CD8-positive, alpha-beta memory T cell (primary cell): ENCODE data around the gene MAP3K7. TPM values are rescaled to one million over a fixed set of nuclear protein-coding genes. Genes with fewer than 3 reads are reported as not detected.

Source experiments
- CTCF ChIA-PET: fragments of 350-600 bp; sonication (Branson Sonifier 250); formaldehyde crosslinking; loops from one replicate; lab custom pipeline; 2021; ENCODE audit warnings: antibody characterized with exemption; lab: Charles Lee
- POLR2A ChIA-PET: fragments of 350-600 bp; sonication (Branson Sonifier 250); formaldehyde crosslinking; loops from one replicate; lab custom pipeline; 2021; ENCODE audit warnings: antibody characterized with exemption; lab: Charles Lee
- DNase-seq, 5 donors: peaks; one replicate each; pipeline versions ENCODE4 v3.0.0 to v3.0.0-alpha.2; 2020 to 2022; ENCODE audit warnings: mixed read lengths in 1 of 5
- H3K27ac ChIP-seq: one replicate; pipeline ENCODE4 v1.7.0; 2013; ENCODE audit warnings: low read depth, mild to moderate bottlenecking, low read length, moderate library complexity
- H3K27me3 ChIP-seq: 2 replicates; pipeline ENCODE4 v1.7.0; 2013; ENCODE audit warnings: low read length, mild to moderate bottlenecking; ENCODE audit not compliant: insufficient read depth, poor library complexity, severe bottlenecking
- H3K36me3 ChIP-seq: 2 replicates; pipeline ENCODE4 v1.7.0; 2013; ENCODE audit warnings: mild to moderate bottlenecking, low read length, moderate library complexity; ENCODE audit not compliant: insufficient read depth
- H3K4me1 ChIP-seq: 2 replicates; pipeline ENCODE4 v1.7.0; 2013; ENCODE audit warnings: mild to moderate bottlenecking, low read length, moderate library complexity; ENCODE audit not compliant: insufficient read depth
- H3K4me3 ChIP-seq: 2 replicates; pipeline ENCODE4 v1.7.0; 2013; ENCODE audit warnings: mild to moderate bottlenecking, low read length
- H3K9me3 ChIP-seq: 2 replicates; pipeline ENCODE4 v1.7.0; 2013; ENCODE audit warnings: mild to moderate bottlenecking, low read length
- H3K27ac Mint-ChIP-seq, 8 donors: one replicate each; pipeline ENCODE4 v1.8.0; 2020 to 2021; ENCODE audit warnings: mixed read lengths in 8 of 8, mild to moderate bottlenecking in 6 of 8, inconsistent platforms in 3 of 8, moderate library complexity in 3 of 8
- H3K27me3 Mint-ChIP-seq, 2 donors: one replicate each; pipeline ENCODE4 v1.8.0; 2020 to 2021; ENCODE audit warnings: mixed read lengths in 2 of 2, mild to moderate bottlenecking in 1 of 2, moderate library complexity in 1 of 2
- H3K36me3 Mint-ChIP-seq, 3 donors: one replicate each; pipeline ENCODE4 v1.8.0; 2020 to 2021; ENCODE audit warnings: mixed read lengths in 3 of 3, inconsistent platforms in 1 of 3, mild to moderate bottlenecking in 1 of 3
- H3K4me1 Mint-ChIP-seq, 3 donors: one replicate each; pipeline ENCODE4 v1.8.0; 2020 to 2021; ENCODE audit warnings: mixed read lengths in 3 of 3, inconsistent platforms in 1 of 3, mild to moderate bottlenecking in 1 of 3
- H3K4me3 Mint-ChIP-seq, 7 donors: one replicate each; pipeline ENCODE4 v1.8.0; 2020 to 2021; ENCODE audit warnings: mixed read lengths in 7 of 7, mild to moderate bottlenecking in 6 of 7, moderate library complexity in 4 of 7, inconsistent platforms in 2 of 7
- H3K9me3 Mint-ChIP-seq, 5 donors: one replicate each; pipeline ENCODE4 v1.8.0; 2020 to 2022; ENCODE audit warnings: mixed read lengths in 5 of 5, mild to moderate bottlenecking in 3 of 5, moderate library complexity in 2 of 5, inconsistent platforms in 1 of 5
- polyA plus RNA-seq: library from polyadenylated mRNA; unstranded; fragments of 300-500 nt; fragmentation: Illumina TruSeq; gene quantifications from one replicate; pipeline ENCODE4 v1.2.3, GENCODE V29; 2021
- total RNA-seq, 2 experiments: library from RNA; stranded (reverse); gene quantifications; one replicate each; pipeline ENCODE4 v1.2.3, GENCODE V29; 2021

MAP3K7 gene
- total and polyA plus RNA-seq, 3 experiments from 2014 or later: 20.8 to 24.8 (median 23.7) TPM

- H3K27me3 ChIP-seq: no peaks in the 10 kb centered on the region
- Mint-ChIP-seq H3K27ac (peak overlapping the region in 1 of 8 donors; percentile 52), H3K4me3 (no peak overlapping the region), H3K9me3 (peaks cover 0 to 2% (median 1%) of the 10 kb centered on the region in 5 donors), H3K36me3 (peaks cover 0 to 3% (median 1%) of the 10 kb centered on the region in 3 donors), H3K4me1 (no peaks in the 10 kb centered on the region), H3K27me3 (peaks cover 7 to 29% of the 10 kb centered on the region in 2 donors)
- no peak overlapping the region for H3K27ac ChIP-seq
- no peaks in the 10 kb centered on the region for H3K36me3 ChIP-seq
- no peaks in the 10 kb centered on the region for H3K4me1 ChIP-seq
- POLR2A ChIA-PET: no interaction called here
- DNase-seq: no peak
- no peaks in the 10 kb centered on the region for H3K9me3 ChIP-seq
- H3K4me3 ChIP-seq: no peak overlapping the region
- CTCF ChIA-PET: no interaction called here
Measured at GRCh38 chr6:90485635-90486277, 101.1 kb downstream of the MAP3K7 start.

GRCh38 chr6:90484903-90485302, 102.0 kb downstream of the MAP3K7 start:
- POLR2A ChIA-PET: no interaction called here
- CTCF ChIA-PET: no interaction called here
- H3K27ac Mint-ChIP-seq: no peak overlapping the region
- H3K36me3 Mint-ChIP-seq: peaks cover 0 to 3% (median 1%) of the 10 kb centered on the region in 3 donors
- peaks cover 4 to 21% of the 10 kb centered on the region in 2 donors for H3K27me3 Mint-ChIP-seq
- H3K9me3 Mint-ChIP-seq: peaks cover 0 to 2% (median 1%) of the 10 kb centered on the region in 5 donors
- H3K27ac ChIP-seq: no peak overlapping the region
- no peak overlapping the region for H3K4me3 Mint-ChIP-seq
- no peaks in the 10 kb centered on the region for H3K4me1 Mint-ChIP-seq
- H3K9me3 ChIP-seq: no peaks in the 10 kb centered on the region
- no peak overlapping the region for H3K4me3 ChIP-seq
- H3K27me3 ChIP-seq: no peaks in the 10 kb centered on the region
- no peak for DNase-seq
- no peaks in the 10 kb centered on the region for H3K36me3 ChIP-seq
- H3K4me1 ChIP-seq: no peaks in the 10 kb centered on the region

GRCh38 chr6:90484385-90484784, 102.5 kb downstream of the MAP3K7 start:
- POLR2A ChIA-PET: no interaction called here

GRCh38 chr6:90483956-90484355, 102.9 kb downstream of the MAP3K7 start:
- H3K36me3 ChIP-seq: no peaks in the 10 kb centered on the region
- Mint-ChIP-seq H3K4me3 (no peak overlapping the region), H3K27me3 (peaks cover 3 to 12% of the 10 kb centered on the region in 2 donors), H3K27ac (no peak overlapping the region), H3K9me3 (peaks cover 0 to 2% (median 1%) of the 10 kb centered on the region in 5 donors), H3K4me1 (peaks cover 4 to 6% (median 5%) of the 10 kb centered on the region in 3 donors), H3K36me3 (peaks cover 0 to 1% (median 1%) of the 10 kb centered on the region in 3 donors)
- no peaks in the 10 kb centered on the region for H3K27me3 ChIP-seq
- no peak overlapping the region for H3K27ac ChIP-seq
- H3K9me3 ChIP-seq: no peaks in the 10 kb centered on the region
- no peak overlapping the region for H3K4me3 ChIP-seq
- POLR2A ChIA-PET: no interaction called here
- DNase-seq: no peak
- peaks cover 4% of the 10 kb centered on the region for H3K4me1 ChIP-seq
- CTCF ChIA-PET: interaction anchor here (1.0 kb wide), 1 partner anchor 543 kb away, joined by 3 read pairs; no protein-coding TSS in a partner anchor

More at GRCh38 chr6:90484385-90484784, 102.5 kb downstream of the MAP3K7 start:
- Histone ChIP-seq H3K27me3 (no peaks in the 10 kb centered on the region), H3K27ac (no peak overlapping the region), H3K4me1 (no peaks in the 10 kb centered on the region), H3K9me3 (no peaks in the 10 kb centered on the region), H3K4me3 (no peak overlapping the region), H3K36me3 (no peaks in the 10 kb centered on the region)
- peaks cover 0 to 3% (median 1%) of the 10 kb centered on the region in 3 donors for H3K36me3 Mint-ChIP-seq
- no peak overlapping the region for H3K4me3 Mint-ChIP-seq
- H3K27me3 Mint-ChIP-seq: peaks cover 3 to 17% of the 10 kb centered on the region in 2 donors
- peaks cover 0 to 2% (median 1%) of the 10 kb centered on the region in 5 donors for H3K9me3 Mint-ChIP-seq
- peaks cover 0 to 1% (median 1%) of the 10 kb centered on the region in 3 donors for H3K4me1 Mint-ChIP-seq
- CTCF ChIA-PET: interaction anchor here (1.0 kb wide), 1 partner anchor 544 kb away, joined by 3 read pairs; no protein-coding TSS in a partner anchor
- no peak overlapping the region for H3K27ac Mint-ChIP-seq
- DNase-seq: no peak

- Histone ChIP-seq H3K9me3 (no peaks in the 10 kb centered on the region), H3K36me3 (no peaks in the 10 kb centered on the region), H3K27me3 (no peaks in the 10 kb centered on the region), H3K4me1 (peaks cover 10% of the 10 kb centered on the region), H3K27ac (no peak overlapping the region), H3K4me3 (no peak overlapping the region)
- Mint-ChIP-seq H3K27me3 (peaks cover 3 to 11% of the 10 kb centered on the region in 2 donors), H3K4me3 (no peak overlapping the region), H3K4me1 (peaks cover 6 to 12% (median 9%) of the 10 kb centered on the region in 3 donors), H3K36me3 (peaks cover 0 to 1% (median 0%) of the 10 kb centered on the region in 3 donors), H3K9me3 (peaks cover 0 to 2% (median 1%) of the 10 kb centered on the region in 5 donors), H3K27ac (peak overlapping the region in 2 of 8 donors; percentile 22 to 53)
- POLR2A ChIA-PET: no interaction called here
- DNase-seq: no peak
- CTCF ChIA-PET: interaction anchor here (0.9 to 1.0 kb wide), 2 partner anchors 543 kb away, joined by 3 to 4 read pairs; no protein-coding TSS in a partner anchor
Measured at GRCh38 chr6:90483116-90483839, 103.6 kb downstream of the MAP3K7 start.

- Histone ChIP-seq H3K36me3 (no peaks in the 10 kb centered on the region), H3K9me3 (no peaks in the 10 kb centered on the region), H3K4me1 (peaks cover 11% of the 10 kb centered on the region), H3K27ac (no peak overlapping the region), H3K27me3 (no peaks in the 10 kb centered on the region), H3K4me3 (no peak overlapping the region)
- ChIA-PET POLR2A (no interaction called here), CTCF (interaction anchor here (1.0 to 6.2 kb wide), 4 partner anchors 12 to 563 kb away, joined by 3 to 113 read pairs (median 10); no protein-coding TSS in a partner anchor)
- H3K27ac Mint-ChIP-seq: no peak overlapping the region
- no peak for DNase-seq
- no peak overlapping the region for H3K4me3 Mint-ChIP-seq
- H3K36me3 Mint-ChIP-seq: no peaks in the 10 kb centered on the region
- no peaks in the 10 kb centered on the region for H3K27me3 Mint-ChIP-seq
- H3K4me1 Mint-ChIP-seq: peaks cover 8 to 24% (median 14%) of the 10 kb centered on the region in 3 donors
- H3K9me3 Mint-ChIP-seq: peaks cover 0 to 1% (median 0%) of the 10 kb centered on the region in 5 donors
Measured at GRCh38 chr6:90480666-90481065, 106.2 kb downstream of the MAP3K7 start.

- no peaks in the 10 kb centered on the region for H3K27me3 ChIP-seq
- H3K27ac ChIP-seq: no peak overlapping the region
- Mint-ChIP-seq H3K36me3 (no peaks in the 10 kb centered on the region), H3K4me1 (peaks cover 11 to 31% (median 22%) of the 10 kb centered on the region in 3 donors), H3K4me3 (no peak overlapping the region), H3K27ac (peak overlapping the region in 2 of 8 donors; percentile 24 to 89), H3K27me3 (no peaks in the 10 kb centered on the region), H3K9me3 (no peaks in the 10 kb centered on the region)
- no peak overlapping the region for H3K4me3 ChIP-seq
- peaks cover 11% of the 10 kb centered on the region for H3K4me1 ChIP-seq
- ChIA-PET CTCF (interaction anchor here (0.6 to 6.2 kb wide), 44 partner anchors 11 to 673 kb away, joined by 3 to 113 read pairs (median 4); no protein-coding TSS in a partner anchor), POLR2A (interaction anchor here (1.4 kb wide), 1 partner anchor 539 kb away, joined by 4 read pairs; no protein-coding TSS in a partner anchor)
- no peaks in the 10 kb centered on the region for H3K36me3 ChIP-seq
- H3K9me3 ChIP-seq: no peaks in the 10 kb centered on the region
- no peak for DNase-seq
Measured at GRCh38 chr6:90479603-90479926, 107.3 kb downstream of the MAP3K7 start.
